ENCODE measurements around the gene FBXW4.

DNA sequence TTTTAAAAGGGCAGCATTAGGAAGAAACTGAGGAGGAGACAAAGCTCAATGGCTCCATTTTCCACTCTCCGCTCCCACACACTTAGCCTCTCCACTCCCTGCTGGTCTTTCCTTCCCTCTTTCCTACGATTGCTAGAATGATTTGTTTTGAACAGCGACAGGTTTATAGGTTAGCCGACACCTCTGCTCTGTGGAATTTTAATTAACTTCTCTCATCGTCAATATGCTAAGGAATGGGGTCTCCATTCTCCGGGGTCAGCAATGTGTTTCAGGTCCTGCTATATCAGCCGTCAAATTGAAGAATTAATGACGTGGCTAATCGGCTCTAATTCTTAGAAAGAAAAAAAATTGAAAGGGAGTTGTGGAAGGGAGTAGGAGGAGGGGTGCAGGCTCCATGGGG lies 28.9 kb downstream of the FBXW4 start:
- TF ChIP-seq CTCF (IDR thresholded peaks at IDR 0.05) (no peak), POLR2A (IDR thresholded peaks at IDR 0.05) (no peak)
